DMS79 (cell line): ENCODE measurements around the gene ELOVL1.

ENCODE experiments used
- DNase-seq: peaks from one replicate; lab custom pipeline; 2025; lab: John Stamatoyannopoulos, UW

The ELOVL1 gene

DNA sequence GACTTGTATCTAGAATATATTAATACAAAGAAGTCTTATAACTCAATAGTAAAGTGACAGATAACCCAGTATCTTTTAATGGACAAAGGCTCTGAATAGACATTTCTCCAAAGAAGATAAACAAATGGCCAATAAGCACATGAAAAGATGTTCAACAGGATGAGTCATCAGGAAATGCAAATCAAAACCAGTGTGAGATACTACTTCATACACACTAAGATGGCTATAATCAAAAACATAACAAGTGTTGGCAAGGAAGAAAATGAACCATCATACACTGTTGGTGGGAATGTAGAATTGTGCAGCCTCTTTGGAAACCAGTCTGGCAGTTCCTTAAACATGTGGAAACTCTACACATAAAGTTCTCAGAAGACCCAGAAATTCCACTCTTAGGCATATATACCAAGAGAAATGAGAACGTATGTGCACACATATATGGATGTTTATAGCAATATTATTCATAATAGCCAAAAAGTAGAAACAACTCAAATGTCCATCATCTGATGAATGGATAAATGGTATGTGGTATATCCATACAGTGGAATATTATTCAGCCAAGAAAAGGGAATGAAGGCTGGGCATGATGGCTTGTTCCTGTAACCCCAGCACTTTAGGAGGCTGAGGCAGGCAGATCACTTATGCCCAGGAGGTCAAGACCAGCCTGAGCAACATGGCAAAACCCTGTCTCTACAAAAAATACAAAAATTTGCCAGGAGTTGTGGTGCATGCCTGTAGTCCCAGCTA is 40.1 kb downstream of the ELOVL1 start:
- DNase-seq = no peak

DNA sequence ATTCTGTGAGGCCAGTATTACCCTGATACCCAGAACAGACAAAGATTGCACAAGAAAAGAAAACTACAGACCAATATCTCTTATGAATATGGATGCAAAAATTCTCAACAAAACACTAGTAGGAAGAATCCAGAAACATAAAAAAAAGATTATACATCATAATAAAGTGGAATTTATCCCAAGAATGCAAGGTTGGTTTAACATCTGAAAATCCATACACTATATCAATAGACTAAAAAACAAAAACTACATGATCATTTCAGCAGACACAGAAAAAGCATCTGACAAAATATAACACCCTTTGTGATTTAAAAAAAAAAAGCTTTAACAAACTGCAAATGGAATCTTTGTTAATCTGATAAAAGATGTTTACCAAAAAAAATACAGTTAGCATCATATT is 42.4 kb downstream of the ELOVL1 start:
- no peak for DNase-seq

DNA sequence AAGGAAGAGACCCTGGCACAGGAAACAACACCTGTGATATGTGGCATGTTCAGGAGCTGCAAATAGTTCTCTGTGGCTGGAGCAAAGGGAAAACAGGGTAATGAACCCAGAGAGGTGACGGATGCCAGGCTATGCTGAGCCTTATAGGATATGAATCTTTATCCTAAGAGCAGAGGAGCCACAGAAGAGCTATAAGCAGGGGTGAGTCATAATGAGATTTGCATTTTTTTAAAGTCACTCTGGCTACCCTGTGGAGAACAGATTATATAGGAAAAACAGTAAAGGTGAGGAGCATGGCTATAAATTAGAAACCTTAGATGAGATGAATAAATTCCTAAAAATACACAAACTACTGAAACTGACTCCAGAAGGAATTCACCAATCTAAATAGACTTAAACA is 43.0 kb downstream of the ELOVL1 start:
- no peak for DNase-seq

DNA sequence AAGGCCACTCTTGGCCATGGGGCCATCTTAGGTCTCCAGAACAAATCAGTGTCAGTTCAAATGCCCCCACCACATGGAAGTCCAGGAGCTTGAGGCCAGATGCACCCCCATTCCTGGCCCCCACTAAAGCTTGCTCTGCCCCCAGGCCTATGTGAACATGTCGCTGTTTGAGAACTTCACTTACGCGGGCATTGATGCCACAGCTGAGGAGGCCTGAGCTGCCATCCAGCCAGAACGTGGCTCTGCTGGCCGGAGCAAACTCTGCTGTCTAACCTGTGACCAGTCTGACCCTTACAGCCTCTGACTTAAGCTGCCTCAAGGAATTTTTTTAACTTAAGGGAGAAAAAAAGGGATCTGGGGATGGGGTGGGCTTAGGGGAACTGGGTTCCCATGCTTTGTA is 45.3 kb downstream of the ELOVL1 start:
- DNase-seq = no peak

DNA sequence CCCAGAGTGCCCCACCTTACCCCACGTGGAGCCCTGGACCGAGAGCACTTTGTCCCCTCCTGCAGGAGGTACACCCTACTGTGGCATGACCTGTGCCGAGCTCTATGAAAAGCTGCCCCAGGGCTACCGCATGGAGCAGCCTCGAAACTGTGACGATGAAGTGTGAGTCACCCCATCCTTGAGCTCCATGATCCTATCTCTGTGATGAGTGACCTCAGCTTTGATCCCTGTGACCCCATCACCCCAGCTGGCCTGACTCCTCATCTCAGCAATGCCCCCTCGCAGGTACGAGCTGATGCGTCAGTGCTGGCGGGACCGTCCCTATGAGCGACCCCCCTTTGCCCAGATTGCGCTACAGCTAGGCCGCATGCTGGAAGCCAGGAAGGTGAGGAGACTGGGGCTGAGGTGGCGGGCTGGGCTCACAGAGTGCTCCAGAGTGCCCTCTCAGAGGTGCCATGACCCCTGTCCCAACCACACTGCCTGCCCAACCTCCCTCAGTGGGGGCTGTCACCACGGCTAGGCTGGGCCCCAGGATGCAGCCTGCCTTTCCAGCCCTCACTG is 46.4 kb downstream of the ELOVL1 start:
- no peak for DNase-seq

DNA sequence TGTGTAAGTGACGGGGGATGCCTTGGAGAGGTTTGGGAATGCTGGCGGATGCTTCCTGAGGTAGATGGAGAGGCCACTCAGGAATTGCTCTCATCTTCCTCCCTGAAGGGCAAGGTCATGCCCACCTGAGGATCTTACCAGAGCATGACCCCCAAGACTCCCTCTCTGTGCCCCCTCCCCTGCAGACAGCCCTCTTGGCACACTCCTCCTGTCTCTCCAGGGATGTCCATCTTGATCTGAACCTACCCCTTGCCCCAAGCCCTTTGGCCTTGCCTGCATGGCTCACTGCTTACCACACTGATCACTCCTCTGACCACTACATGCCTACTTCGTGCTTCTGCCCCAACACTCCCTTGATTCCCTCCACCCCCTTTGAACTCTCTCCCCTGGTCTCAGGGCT is 48.0 kb downstream of the ELOVL1 start:
- DNase-seq = no peak

DNA sequence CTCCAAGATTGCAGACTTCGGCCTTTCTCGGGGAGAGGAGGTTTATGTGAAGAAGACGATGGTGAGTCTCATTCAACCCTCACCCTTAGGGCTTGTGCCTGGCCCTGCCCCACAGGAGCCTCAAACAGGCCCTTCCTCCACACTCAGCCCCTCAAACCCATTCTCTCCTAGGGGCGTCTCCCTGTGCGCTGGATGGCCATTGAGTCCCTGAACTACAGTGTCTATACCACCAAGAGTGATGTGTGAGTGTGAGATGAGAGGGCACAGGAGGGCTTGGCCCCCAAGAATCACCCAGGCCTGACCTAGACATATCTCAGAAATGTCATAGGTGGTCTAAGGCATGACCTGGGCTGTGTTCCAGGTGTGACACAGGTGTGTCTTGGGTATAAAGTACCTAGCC is 48.5 kb downstream of the ELOVL1 start:
- DNase-seq = no peak

DNA sequence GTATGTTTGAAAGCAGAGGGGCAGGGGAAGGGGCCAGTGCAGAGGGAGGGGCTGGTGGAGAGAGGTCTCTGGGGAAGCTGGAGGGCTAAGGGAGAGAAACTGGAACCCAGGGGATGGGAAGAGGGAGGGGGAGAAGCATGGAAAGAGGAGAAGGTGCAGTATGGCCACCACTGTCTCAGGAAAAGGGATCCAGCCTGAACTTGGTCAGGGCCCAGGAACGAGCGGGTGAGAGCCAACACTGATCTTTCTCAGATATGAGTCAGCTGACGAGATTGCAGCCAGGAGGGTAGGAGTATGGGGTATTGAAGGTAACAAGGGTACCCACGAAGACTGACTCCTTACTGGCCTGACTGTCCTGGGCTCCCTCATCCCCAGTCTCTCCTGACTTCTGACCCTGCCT is 49.0 kb downstream of the ELOVL1 start:
- no peak for DNase-seq

DNA sequence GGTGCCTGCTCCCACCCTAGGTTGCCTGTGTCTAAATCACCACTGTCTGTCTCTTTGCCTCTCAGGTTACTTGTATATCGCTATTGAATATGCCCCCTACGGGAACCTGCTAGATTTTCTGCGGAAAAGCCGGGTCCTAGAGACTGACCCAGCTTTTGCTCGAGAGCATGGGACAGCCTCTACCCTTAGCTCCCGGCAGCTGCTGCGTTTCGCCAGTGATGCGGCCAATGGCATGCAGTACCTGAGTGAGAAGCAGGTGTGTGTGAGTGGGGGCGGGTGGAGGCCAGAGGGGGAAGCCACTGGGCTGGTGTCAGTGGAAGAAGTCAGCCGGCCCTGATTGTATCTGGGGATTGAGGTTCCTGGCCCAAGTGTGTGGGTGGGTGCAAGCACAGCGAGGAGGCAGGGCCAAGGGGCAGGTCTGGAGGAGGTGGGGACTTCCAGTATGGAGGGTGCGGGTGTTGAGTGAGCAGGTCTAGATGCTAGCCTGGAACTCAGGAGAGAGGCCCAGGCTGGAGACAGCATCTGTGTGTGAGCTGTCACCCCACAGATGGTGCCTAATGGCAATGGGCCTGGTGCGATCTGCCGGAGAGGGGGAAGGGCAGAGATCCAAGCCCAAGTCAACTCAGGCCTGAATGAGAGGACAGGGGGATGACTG is 49.9 kb downstream of the ELOVL1 start:
- no peak for DNase-seq

DNA sequence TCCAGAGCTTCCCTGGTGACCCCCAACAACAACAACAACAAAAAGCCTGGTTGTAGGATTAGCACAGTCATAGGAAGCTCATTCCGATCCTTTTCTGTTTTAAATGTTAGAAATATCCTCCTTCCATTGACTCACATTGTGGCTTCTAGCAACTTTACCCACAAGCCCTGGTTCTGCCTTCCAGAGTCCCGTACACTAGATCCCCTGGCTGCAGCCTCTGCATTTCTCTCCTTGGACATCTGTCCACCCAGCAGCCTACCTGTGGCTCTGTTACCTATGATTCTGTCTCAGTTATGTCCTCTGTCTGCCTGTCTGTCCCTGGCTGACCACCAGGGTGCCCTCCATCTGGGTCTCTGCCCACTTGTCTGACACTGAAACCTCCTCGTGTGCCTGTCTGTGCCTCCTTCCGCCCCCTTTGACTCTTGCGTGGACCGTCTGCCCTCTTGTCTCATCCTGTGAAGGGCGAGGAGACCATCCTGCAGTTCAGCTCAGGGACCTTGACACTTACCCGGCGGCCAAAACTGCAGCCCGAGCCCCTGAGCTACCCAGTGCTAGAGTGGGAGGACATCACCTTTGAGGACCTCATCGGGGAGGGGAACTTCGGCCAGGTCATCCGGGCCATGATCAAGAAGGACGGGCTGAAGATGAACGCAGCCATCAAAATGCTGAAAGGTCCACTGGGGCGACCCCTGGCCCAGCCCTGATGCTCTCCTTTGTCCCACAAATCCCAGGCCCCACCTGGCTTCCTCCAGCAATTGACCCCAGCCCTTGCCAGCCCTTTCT is 50.9 kb downstream of the ELOVL1 start:
- no peak for DNase-seq

DNA sequence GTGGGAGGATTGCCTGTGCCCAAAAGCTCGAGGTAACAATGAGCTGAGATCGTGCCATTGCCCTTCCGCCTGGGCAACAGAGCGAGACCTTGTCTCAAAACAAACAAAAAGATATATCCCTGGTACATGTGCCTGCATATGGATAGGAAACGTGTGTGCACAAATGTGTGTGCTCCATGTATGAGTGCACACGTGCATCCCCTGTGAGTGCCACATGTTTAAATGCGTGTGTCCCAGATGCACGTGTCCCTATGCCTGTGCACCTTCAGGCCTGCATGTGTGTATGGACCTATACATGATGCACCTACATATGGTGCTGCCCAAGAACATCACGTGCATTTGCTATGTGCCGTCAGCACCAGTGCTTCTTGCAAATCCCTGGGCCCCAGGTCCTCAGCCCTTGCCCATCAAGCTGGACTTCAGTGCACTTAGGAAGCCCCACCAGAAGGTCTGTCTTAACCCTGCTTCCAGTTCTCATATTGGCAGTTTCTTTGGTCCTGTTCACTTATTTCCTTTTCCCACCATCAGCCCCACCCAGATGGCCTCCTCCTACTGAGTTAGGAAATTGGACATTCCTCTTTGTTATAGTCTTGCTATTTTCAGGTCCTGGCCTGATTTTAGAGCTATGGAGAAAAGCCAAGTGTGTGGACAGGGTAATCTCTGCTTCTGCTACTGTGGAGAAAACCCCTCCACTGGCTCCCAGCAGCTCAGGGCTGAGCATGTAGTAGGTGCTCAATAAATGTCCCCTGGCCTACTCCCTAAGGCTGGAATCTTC is 51.7 kb downstream of the ELOVL1 start:
- no peak for DNase-seq

DNA sequence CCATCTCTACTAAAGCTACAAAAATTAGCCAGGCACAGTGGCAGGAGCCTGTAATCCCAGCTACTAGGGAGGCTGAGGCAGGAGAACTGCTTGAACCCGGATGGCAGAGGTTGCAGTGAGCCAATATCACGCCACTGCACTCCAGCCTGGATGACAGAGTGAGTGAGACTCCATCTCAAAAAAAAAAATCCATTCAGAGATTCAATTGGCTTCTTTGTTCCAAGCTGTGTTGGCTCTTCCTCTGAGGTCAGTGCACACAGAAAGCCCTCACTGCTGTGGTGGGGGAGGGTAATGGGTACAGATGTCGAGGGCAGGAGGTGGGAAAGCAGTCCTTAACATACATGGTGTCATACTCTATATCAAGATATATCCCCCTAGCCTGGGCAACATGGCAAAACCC is 52.3 kb downstream of the ELOVL1 start:
- DNase-seq = no peak

DNA sequence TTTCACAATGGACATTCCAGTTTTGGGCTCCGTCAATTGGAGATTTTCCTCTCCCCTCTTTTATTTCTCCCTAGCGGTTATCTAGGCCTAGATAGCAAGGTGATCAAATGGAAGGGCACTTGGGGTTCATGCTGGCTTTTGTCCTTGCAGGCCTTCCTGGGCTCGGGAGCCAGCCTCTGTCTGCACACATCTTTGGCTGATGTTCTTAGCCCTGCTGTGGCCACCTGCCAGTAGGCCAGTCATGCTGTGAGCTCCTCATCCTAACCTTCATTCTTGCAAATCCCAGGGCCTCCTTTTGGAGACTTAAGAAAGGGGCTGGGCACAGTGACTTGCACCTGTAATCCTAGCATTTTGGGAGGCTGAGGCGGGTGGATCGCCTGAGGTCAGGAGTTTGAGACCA is 53.6 kb downstream of the ELOVL1 start:
- DNase-seq = no peak

DNA sequence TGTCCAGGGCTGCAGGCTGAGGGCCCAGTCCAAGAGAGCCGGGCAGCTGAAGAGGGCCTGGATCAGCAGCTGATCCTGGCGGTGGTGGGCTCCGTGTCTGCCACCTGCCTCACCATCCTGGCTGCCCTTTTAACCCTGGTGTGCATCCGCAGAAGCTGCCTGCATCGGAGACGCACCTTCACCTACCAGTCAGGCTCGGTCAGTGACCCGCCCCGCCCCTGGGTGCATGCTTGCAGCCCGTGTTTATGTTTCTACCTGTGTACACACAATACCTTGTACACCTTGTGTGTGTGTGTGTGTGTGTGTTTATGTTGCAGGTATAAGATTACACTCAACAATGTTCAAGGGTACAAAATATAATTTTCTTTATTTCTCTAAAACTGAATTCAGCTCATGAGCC is 54.0 kb downstream of the ELOVL1 start:
- DNase-seq = no peak
